IMR-90 (cell line): ENCODE measurements around the gene NLRC5. TPM values are rescaled to one million over a fixed set of nuclear protein-coding genes. Genes with fewer than 3 reads are reported as not detected.
A peak's percentile ranks its signal among the peaks of the same experiment; 100 is the strongest.

Source experiments
- ATAC-seq: fragments of 200-7000 bp; cut with Tn5 transposase; 2 replicates; pipeline ENCODE4 v1.9.1; 2020; ENCODE audit warnings: low read depth, mild to moderate bottlenecking, moderate library complexity
- BruUV-seq: library from RNA; stranded (reverse); fragments of 400-500 nt; replicated peaks from 2 replicates; lab custom pipeline; 2021; lab: Mats Ljungman, UMichigan
- CTCF ChIA-PET: fragments of 300-600 bp; formaldehyde crosslinking; extraction: SDS; loops from one replicate; lab custom pipeline; 2021; ENCODE audit warnings: antibody characterized with exemption; lab: Yijun Ruan, JAX
- POLR2A ChIA-PET: fragments of 300-600 bp; sonication (Branson Sonifier 250); formaldehyde crosslinking; loops from one replicate; lab custom pipeline; 2022; ENCODE audit warnings: antibody characterized with exemption; ENCODE audit not compliant: unreplicated experiment; lab: Charles Lee
- DNase-seq: peaks from one replicate; pipeline ENCODE4 v3.0.0; 2013
- H2AFZ ChIP-seq: replicated peaks from 2 replicates; pipeline ENCODE3; 2013; ENCODE audit warnings: low read length, mild to moderate bottlenecking; ENCODE audit not compliant: poor library complexity
- H2AK5ac ChIP-seq: 2 replicates; pipeline ENCODE4 v1.6.1; 2013; ENCODE audit warnings: low read depth, low read length, inconsistent platforms
- H2AK9ac ChIP-seq: replicated peaks from 2 replicates; pipeline ENCODE3; 2013; ENCODE audit warnings: mild to moderate bottlenecking, low read depth, low read length, moderate library complexity; ENCODE audit not compliant: poor library complexity
- H2BK120ac ChIP-seq: 2 replicates; pipeline ENCODE4 v1.6.1; 2013; ENCODE audit warnings: low read depth, low read length, inconsistent platforms
- H2BK15ac ChIP-seq: 3 replicates; pipeline ENCODE4 v1.6.1; 2013; ENCODE audit warnings: low read depth, low read length, inconsistent platforms
- H2BK20ac ChIP-seq: 2 replicates; pipeline ENCODE4 v1.6.1; 2013; ENCODE audit warnings: low read depth, mild to moderate bottlenecking, inconsistent platforms, low read length, moderate library complexity
- H2BK5ac ChIP-seq: 2 replicates; pipeline ENCODE4 v1.6.1; 2013; ENCODE audit warnings: mild to moderate bottlenecking, low read depth, low read length, inconsistent platforms; ENCODE audit not compliant: poor library complexity, severe bottlenecking
- H3K14ac ChIP-seq: replicated peaks from 2 replicates; pipeline ENCODE4 v1.6.1; 2013; ENCODE audit warnings: low read depth, low read length, inconsistent platforms
- H3K18ac ChIP-seq: 2 replicates; pipeline ENCODE4 v1.6.1; 2013; ENCODE audit warnings: low read depth, low read length, control low read depth
- H3K23ac ChIP-seq: 2 replicates; pipeline ENCODE4 v1.6.1; 2013; ENCODE audit warnings: low read depth, low read length, inconsistent platforms
- H3K27ac ChIP-seq: 2 replicates; pipeline ENCODE4 v1.5.1; 2013; ENCODE audit warnings: mild to moderate bottlenecking, control low read depth, low read length; ENCODE audit not compliant: insufficient read depth
- H3K27me3 ChIP-seq: 2 replicates; pipeline ENCODE4 v1.6.1; 2013; ENCODE audit warnings: low read length; ENCODE audit not compliant: control insufficient read depth, insufficient read depth
- H3K36me3 ChIP-seq: 2 replicates; pipeline ENCODE4 v1.6.1; 2013; ENCODE audit warnings: low read length, mixed read lengths; ENCODE audit not compliant: control insufficient read depth, insufficient read depth
- H3K4ac ChIP-seq: 2 replicates; pipeline ENCODE4 v1.6.1; 2013; ENCODE audit warnings: low read depth, low read length, inconsistent platforms
- H3K4me1 ChIP-seq: 2 replicates; pipeline ENCODE4 v1.6.1; 2013; ENCODE audit warnings: low read length, mixed read lengths; ENCODE audit not compliant: control insufficient read depth, insufficient read depth
- H3K4me2 ChIP-seq: 2 replicates; pipeline ENCODE4 v1.6.1; 2013; ENCODE audit warnings: low read depth, mild to moderate bottlenecking, control low read depth, low read length, moderate library complexity
- H3K4me3 ChIP-seq: 2 replicates; pipeline ENCODE4 v1.5.1; 2013; ENCODE audit warnings: low read depth, mild to moderate bottlenecking, control low read depth, low read length, moderate library complexity; ENCODE audit not compliant: insufficient read depth
- H3K56ac ChIP-seq: 2 replicates; pipeline ENCODE4 v1.6.1; 2013; ENCODE audit warnings: low read length, inconsistent platforms; ENCODE audit not compliant: insufficient read depth; ENCODE audit errors: extremely low read depth
- H3K79me1 ChIP-seq, 2 experiments: 2 replicates each; pipeline ENCODE4 v1.6.1; 2013; ENCODE audit warnings: low read length in 2 of 2, inconsistent platforms in 1 of 2, low read depth in 1 of 2
- H3K9ac ChIP-seq: 2 replicates; pipeline ENCODE4 v1.6.1; 2013; ENCODE audit warnings: low read depth, low read length, control low read depth
- H3K9me1 ChIP-seq: 2 replicates; pipeline ENCODE4 v1.6.1; 2013; ENCODE audit warnings: low read length, inconsistent platforms; ENCODE audit not compliant: insufficient read depth
- H3K9me3 ChIP-seq: 2 replicates; pipeline ENCODE4 v1.6.1; 2013; ENCODE audit warnings: low read length; ENCODE audit not compliant: control insufficient read depth, insufficient read depth
- H4K20me1 ChIP-seq: 2 replicates; pipeline ENCODE4 v1.6.1; 2013; ENCODE audit warnings: low read length, inconsistent platforms; ENCODE audit not compliant: insufficient read depth
- H4K5ac ChIP-seq: 2 replicates; pipeline ENCODE4 v1.6.1; 2013; ENCODE audit warnings: mild to moderate bottlenecking, low read depth, low read length, control low read depth
- H4K8ac ChIP-seq, 2 experiments: 2 replicates each; pipeline ENCODE4 v1.6.1; 2013; ENCODE audit warnings: low read depth in 2 of 2, low read length in 2 of 2, control low read depth in 1 of 2, inconsistent platforms in 1 of 2
- H4K91ac ChIP-seq: 2 replicates; pipeline ENCODE4 v1.6.1; 2013; ENCODE audit warnings: low read depth, low read length, inconsistent platforms; ENCODE audit not compliant: insufficient read depth
- ELK1 ChIP-seq: fragments of 150-350 bp; IDR thresholded peaks from 2 replicates; pipeline ENCODE4 v1.6.1; 2016; ENCODE audit warnings: low read depth, mild to moderate bottlenecking, low read length, moderate library complexity, borderline replicate concordance
- whole genome bisulfite sequencing, 2 experiments: methylation state at CpG; one replicate each; pipeline versions ENCODE4 v1.1.5 to v1.1.7; 2013; ENCODE audit warnings: missing lambda C conversion rate in 2 of 2; ENCODE audit not compliant: insufficient read length in 1 of 2; ENCODE audit errors: extremely low coverage in 2 of 2; 5-methylcytosine and 5-hydroxymethylcytosine counted together
- dilution Hi-C: fragments of 300-500 bp; cut with HindIII; formaldehyde crosslinking; loops from one replicate; pipeline ENCODE4 v1.14.3; 2018; ENCODE audit warnings: low sequenced_read_pairs; ENCODE audit not compliant: unreplicated experiment
- in situ Hi-C: fragments of 300-500 bp; cut with MboI; formaldehyde crosslinking; loops from 3 replicates; pipeline ENCODE4 v1.14.3; 2019; ENCODE audit warnings: low sequenced_read_pairs, inconsistent platforms, mixed read lengths
- intact Hi-C: fragments of 100-400 bp; cut with micrococcal nuclease; formaldehyde crosslinking; loops from 2 replicates; pipeline ENCODE4 v1.10.0; 2022
- polyA plus RNA-seq, 3 experiments: library from polyadenylated mRNA; depleted of rRNA; stranded (reverse); fragments of >200 nt; gene quantifications; 2 replicates each; pipeline ENCODE4 v1.2.3, GENCODE V29; 2012; ENCODE audit warnings: low replicate concordance in 1 of 3
- total RNA-seq: library from RNA; depleted of rRNA; stranded (reverse); fragments of >200 nt; gene quantifications from 2 replicates; pipeline ENCODE4 v1.2.3, GENCODE V29; 2012

Gene NLRC5
- total and polyA plus RNA-seq, 2 of the 4 experiments (the other 2 are of a cell fraction), result 9.1 to 14.9 TPM

GRCh38 chr16:56941092-56941491 lies 48.3 kb upstream of the NLRC5 start:
- H3K9ac ChIP-seq, result no peak overlapping the region
- no peak overlapping the region for H3K4ac ChIP-seq
- H4K5ac ChIP-seq, result no peak overlapping the region
- H3K23ac ChIP-seq, result peak overlapping the region; percentile 40; the same call in 1 of the 2 replicates
- H3K9me1 ChIP-seq, result peaks cover 9% of the 10 kb centered on the region; the same call in 1 of the 2 replicates
- CTCF ChIA-PET, result interaction anchor here (0.8 to 1.4 kb wide), 2 partner anchors 10 to 87 kb away, joined by 3 to 4 read pairs; no protein-coding TSS in a partner anchor
- TF ChIP-seq ELK1, result no peak
- H3K4me1 ChIP-seq, result peaks cover 6% of the 10 kb centered on the region
- H3K4me2 ChIP-seq, result no peak overlapping the region
- H3K36me3 ChIP-seq, result peaks cover 60% of the 10 kb centered on the region
- H2AK5ac ChIP-seq, result no peak overlapping the region
- H4K20me1 ChIP-seq, result peaks cover 84% of the 10 kb centered on the region; the same call in 1 of the 2 replicates
- no peak overlapping the region for H2BK15ac ChIP-seq
- no peak overlapping the region for H2BK20ac ChIP-seq
- no peak overlapping the region for H3K4me3 ChIP-seq
- H3K27ac ChIP-seq, result no peak overlapping the region
- DNase-seq (no peak), ATAC-seq (no peak)
- no peak overlapping the region for H3K18ac ChIP-seq
- H2AK9ac ChIP-seq, result no peak overlapping the region
- dilution Hi-C loops (no loop called here), intact Hi-C loops (no loop called here), in situ Hi-C loops (no loop called here)
- POLR2A ChIA-PET, result no interaction called here
- BruUV-seq, result no TSS peak
- no peaks in the 10 kb centered on the region for H3K27me3 ChIP-seq
- no peaks in the 10 kb centered on the region for H3K9me3 ChIP-seq
- WGBS, 2 experiments, result no CpG with 5 or more reads among the region's 2 CpGs
- no peak overlapping the region for H2AFZ ChIP-seq
- no peak overlapping the region for H3K56ac ChIP-seq
- H2BK5ac ChIP-seq, result no peak overlapping the region
- 0 out of 2 replicates have a peak overlapping the region, but pooled peaks have one; percentile 14 for H3K14ac ChIP-seq
- no peak overlapping the region for H2BK120ac ChIP-seq
- H4K8ac ChIP-seq, result peak overlapping the region in 1 of 2 experiments; percentile 24; a peak in 1 of 4 replicates
- peaks cover 25 to 59% of the 10 kb centered on the region in 2 experiments for H3K79me1 ChIP-seq
- H4K91ac ChIP-seq, result no peak overlapping the region
